Activated CD4-positive, alpha-beta T cell treated with anti-CD3 and anti-CD28 coated beads for 4 hours (primary cell): Measurements from ENCODE around the gene MAP2K3.
"Not testable (repeated sequence)": the region's sequence is repeated elsewhere in the genome, so short reads cannot be mapped to it uniquely, and the experiment has no call there.

Experiments
- DNase-seq, 2 donors: peaks; one replicate each; pipeline ENCODE4 v3.0.0-alpha.2; 2020

The MAP2K3 gene

GRCh38 chr17:21337981-21338625 is 53.6 kb downstream of the MAP2K3 start:
- DNase-seq: not testable (repeated sequence)

GRCh38 chr17:21339011-21339410 is 54.5 kb downstream of the MAP2K3 start:
- no peak for DNase-seq

DNA sequence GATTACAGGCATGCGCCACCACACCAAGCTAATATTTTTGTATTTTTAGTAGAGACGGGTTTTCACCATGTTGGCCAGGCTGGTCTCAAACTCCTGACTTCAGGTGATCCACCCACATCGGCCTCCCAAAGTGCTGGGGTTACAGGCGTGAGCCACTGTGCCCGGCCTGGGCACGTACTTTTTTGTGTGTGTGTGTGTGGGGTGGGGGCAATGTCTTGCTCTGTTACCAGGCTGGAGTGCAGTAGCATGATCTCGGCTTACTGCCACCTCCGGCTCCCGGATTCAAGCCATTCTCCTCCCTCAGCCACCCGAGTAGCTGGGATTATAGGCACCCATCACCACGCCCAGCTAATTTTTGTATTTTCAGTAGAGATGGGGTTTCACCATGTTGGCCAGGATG is 55.1 kb downstream of the MAP2K3 start:
- DNase-seq: not testable (repeated sequence)

DNA sequence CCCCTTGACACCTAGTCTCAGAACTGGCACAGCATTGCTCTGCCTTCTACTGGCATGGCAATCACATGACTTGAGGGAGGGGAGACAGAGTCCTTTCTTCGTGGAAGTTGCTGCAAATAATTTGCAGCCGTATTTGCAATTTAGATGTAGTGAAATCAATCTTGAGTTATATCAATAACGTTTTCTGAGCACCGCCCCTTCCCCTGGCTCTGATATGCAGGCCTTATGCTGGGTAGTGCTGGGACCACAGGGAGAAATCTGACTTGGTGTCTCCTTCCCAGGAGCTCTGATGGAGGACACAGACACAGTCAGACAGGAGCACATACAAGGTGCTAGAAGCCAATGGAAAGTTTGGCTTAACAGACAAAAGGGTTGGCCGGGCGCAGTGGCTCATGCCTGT is 55.9 kb downstream of the MAP2K3 start:
- not testable (repeated sequence) for DNase-seq

DNA sequence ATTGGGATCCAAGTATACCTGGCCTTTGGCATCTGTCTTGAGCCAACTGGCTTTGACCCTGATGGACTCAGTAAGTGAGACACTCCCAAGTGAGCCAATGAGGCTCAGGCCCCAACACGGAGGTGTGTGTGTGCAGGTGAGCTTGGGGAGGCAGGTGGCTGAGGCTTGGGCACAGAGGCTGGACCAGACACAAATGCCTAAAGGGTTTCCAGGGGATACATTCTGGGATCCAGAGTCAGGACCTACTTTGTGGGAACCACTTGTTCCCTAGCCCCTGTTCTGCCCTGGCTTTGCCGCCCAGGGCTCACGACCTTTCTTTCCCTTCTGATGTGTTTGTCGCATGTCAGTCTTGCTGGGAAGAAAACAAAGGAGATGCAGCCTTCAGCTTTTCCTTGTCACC is 56.8 kb downstream of the MAP2K3 start:
- not testable (repeated sequence) for DNase-seq

- DNase-seq: not testable (repeated sequence)
These were observed 57.5 kb downstream of the MAP2K3 start for GRCh38 chr17:21341925-21342540.

- DNase-seq: not testable (repeated sequence)
These were observed 58.8 kb downstream of the MAP2K3 start for GRCh38 chr17:21343061-21343949.

GRCh38 chr17:21344801-21345200 is 60.3 kb downstream of the MAP2K3 start:
- not testable (repeated sequence) for DNase-seq

- DNase-seq: no peak
These were observed 60.7 kb downstream of the MAP2K3 start for GRCh38 chr17:21345236-21345635.

DNA sequence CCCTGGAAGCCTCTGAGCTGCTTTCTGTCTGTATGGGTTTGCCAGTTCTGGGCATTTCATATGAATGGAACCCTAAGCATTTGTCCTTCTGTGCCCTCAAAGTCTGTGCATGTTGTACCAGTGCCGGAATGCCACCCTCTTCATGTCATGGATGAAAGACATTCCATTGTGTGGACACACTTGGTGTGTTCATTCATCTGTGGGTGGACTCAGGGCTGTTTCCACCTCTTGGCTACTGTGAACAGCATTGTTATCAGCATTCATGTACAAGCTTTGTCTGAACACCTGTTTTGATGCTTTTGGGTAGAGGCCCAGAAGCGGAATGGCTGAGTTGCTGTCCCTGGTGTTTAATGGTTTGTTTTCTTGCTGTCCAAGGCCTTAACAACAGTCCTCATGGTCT is 61.6 kb downstream of the MAP2K3 start:
- DNase-seq: not testable (repeated sequence)

DNA sequence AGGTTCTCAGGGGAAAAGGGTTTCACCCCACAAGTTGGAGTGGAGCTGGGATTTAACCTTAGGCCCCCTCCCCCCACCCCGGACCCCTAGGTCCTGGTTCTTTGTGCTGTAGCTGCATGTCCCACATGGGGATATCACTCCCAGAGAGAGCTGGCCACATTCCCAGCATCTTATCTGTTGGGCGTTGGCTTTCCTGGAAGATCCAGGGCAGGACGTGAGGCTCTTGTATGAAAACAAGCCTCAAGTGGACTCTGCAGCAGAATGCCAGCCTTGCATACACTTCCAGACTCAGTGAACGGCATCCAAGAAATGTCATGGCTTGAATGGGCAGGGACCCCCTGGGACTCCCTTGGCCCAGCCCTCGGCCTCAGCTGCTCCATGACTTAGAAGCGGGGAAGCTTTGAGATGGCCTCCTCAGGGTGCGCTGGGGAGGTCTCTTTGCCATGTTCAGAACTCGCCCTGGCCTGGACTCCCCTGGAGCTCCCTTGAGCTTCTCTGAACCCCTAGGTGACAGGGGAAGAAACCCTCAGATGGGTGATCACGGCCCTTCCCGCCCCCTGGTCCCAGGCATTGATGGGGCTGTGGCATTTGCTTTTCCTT is 62.2 kb downstream of the MAP2K3 start:
- DNase-seq: not testable (repeated sequence)

GRCh38 chr17:21347660-21348059 is 63.1 kb downstream of the MAP2K3 start:
- DNase-seq: not testable (repeated sequence)

DNA sequence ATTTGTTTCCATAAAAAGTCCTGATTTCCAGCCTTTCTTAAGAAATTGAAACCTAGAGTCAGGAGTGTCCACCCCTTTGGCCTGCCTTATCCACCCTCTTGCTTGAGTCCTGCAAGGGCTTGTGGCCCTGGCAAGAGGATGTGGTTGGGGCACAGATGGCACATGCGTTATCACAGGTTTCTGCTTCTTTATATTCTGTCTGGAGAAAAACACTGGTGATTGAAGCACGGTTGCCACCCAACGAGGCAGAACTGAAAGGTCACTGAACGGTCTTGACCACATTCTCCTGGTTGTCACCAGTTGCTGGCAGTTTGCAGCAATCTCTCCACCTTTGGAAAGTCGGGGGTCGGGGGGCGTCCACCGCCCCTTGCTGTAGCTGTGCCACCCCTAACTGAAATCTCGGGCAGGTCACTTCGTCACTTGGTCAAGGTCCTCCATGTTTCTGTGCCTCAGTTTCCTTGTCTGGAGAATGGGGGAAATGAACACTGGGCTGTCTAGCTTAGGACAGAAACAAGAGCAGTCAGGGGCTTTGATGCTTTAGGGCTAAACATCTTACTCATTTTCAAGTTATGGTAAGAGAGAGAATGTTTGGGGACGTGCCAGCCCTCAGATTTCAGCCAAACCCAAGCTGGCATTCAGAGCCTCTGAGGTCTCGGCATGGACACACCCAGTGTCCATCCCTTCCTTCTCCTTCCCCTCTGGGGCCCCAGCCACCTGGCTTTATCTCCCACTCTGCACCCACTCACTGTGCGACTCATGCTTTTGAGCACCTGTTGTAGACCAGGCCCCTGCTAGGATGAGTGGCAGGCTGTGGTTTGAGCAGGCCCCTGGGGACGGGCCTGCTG is 63.8 kb downstream of the MAP2K3 start:
- not testable (repeated sequence) for DNase-seq

DNA sequence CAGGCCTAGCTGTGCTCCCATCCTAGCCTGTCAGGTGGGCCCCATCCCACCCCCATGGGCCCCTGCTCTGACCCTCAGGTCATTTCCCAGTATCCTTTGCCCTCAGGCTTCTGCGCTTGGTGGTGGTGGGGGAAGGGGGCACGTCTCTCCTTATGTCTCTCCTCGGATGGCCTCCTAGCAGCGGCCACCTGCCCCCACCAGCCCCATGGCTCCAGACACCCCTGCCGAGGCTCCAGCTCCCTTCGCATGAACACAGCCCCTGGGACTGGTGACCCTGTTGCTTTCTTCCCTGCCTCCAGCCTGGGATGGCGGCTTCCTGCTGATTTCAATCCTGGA is 64.4 kb downstream of the MAP2K3 start:
- not testable (repeated sequence) for DNase-seq

DNA sequence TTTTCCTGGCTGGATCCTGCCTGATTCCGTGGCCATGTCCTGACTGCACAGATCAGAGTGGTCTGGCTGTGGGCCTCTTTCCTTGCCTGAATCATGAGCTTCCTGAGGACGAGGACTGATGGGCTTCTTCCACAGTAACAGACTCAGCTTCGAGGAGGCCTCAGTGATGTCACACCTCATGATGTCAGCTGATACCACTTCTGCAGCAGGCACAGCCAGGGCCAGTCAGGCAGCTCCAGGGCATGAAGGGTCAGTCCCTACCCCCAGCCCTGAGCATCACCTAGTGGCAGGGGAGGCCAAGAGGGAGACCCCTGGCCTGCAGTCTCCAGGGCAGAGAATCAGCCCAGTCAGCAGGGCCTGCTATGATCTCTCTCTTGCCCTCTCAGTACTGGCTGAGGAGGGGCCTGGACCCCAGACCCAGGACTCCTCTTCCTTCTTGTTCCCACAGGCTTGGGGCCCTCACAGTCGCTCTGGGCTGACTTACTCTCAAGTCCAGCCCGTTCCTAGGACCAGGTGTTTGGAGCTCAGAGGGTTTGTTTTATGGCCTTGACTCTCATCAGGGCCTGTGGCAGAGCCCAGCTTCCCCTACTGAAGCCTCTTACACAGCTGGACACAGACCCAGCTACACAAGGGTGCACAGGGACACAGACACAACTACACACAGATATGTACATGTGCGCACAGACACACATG is 65.0 kb downstream of the MAP2K3 start:
- not testable (repeated sequence) for DNase-seq

GRCh38 chr17:21350495-21350894 is 66.0 kb downstream of the MAP2K3 start:
- DNase-seq: not testable (repeated sequence)

DNA sequence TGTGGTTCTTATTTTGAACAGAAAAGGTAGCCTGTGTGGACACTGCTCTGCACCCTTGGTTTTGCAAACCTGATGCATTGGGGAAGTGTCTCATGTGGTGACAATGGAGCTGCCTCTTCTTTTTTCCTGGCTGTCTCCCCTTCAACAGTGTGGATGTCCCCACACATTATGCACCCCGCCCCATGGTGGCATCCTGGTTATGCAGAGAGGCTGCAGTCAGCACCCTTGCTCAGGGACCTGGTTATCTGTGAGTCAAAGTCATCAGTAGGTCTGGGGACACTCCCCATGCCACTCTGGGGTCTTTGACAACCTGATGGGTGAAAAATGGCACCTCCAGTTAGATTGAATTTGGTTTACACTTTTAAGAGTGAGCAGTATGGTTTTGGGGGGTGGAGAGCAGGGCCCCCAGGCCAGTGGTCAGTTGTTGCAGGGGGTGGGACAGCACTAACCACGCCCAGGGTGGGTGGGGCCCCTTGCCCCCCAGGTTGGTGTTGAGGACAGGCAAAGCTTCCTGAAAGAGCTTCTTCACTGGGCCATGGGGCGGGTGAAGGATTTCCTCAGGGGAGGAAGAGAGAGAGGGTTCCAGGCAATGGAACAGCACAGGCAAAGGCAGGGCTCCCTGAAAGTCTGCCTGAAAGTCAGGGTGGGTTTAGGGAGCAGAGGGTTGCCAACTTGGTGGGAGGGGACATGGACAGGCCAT is 67.0 kb downstream of the MAP2K3 start:
- no peak for DNase-seq

- DNase-seq: no peak
These were observed 67.9 kb downstream of the MAP2K3 start for GRCh38 chr17:21352221-21352980.

DNA sequence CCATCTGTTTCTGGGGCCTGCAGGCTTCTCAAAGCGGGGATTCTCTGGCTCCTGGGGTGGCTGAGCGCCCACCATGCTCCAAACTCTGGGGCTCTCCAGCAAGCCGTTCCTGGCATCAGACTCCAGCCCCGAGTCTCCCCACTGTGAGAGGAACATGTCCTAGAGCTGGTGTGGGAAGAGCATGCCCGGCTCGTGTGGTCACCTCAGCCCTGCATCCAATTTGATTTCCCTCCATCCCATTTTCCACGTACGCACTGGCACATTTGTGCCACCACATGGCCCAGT is 68.4 kb downstream of the MAP2K3 start:
- DNase-seq: no peak

GRCh38 chr17:21353326-21354010 is 69.0 kb downstream of the MAP2K3 start:
- DNase-seq: no peak
